NCI-H446 (cell line): ENCODE results near the gene SLC25A30.

ENCODE experiments used
- DNase-seq, 2 experiments: peaks; one replicate each; lab custom pipeline; 2025; lab: John Stamatoyannopoulos, UW

The SLC25A30 gene

GRCh38 chr13:45417790-45418534 lies at the start of gene SLC25A30:
Gene SLC25A30, minus strand, starts transcription at chr13:45418373. Its CDS starts 6,948 bp downstream, at chr13:45411425.
- DNase-seq = peak; percentile 82 to 91

GRCh38 chr13:45466359-45466758 lies 48.2 kb upstream of the SLC25A30 start:
- no peak for DNase-seq

DNA sequence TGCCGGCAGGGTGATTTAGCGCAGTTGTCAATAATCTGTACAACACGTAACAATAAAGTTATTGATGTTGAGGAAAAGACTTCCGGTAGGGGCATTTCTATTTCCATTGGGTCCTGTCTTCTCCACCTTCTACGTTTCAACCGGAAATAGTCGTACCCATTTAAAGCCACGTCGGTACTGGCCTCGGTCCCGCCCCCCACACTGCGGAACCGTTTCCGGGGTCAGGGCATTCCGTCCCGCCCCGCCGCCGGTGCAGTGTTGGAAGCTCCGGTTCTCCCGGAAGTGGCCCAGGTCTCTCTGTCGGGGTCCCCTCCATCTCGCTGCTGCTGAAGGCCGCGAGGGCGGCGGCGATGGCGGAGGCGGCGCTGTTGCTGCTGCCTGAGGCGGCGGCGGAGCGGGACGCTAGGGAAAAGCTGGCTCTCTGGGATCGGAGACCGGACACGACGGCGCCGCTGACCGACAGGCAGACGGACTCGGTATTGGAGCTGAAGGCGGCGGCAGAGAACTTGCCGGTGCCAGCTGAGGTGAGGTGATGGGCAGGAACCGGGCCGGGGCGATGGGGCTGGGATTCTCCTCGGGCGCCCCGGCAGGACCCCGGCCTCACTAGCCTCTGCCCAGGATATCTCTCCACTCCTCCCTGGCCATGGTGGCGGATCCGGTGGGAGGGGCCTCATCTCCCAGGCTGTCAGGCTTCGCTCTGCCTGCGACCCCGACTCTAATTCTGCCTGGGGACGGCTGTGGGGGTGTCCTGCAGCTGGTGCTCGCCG lies 46.7 kb upstream of the SLC25A30 start, which contains the start of gene COG3:
COG3 (plus strand) TSS at position 253 of the 767 bp plus-strand sequence; CDS start at position 351, 98 bp downstream.
- DNase-seq = peak; percentile 82 to 95

DNA sequence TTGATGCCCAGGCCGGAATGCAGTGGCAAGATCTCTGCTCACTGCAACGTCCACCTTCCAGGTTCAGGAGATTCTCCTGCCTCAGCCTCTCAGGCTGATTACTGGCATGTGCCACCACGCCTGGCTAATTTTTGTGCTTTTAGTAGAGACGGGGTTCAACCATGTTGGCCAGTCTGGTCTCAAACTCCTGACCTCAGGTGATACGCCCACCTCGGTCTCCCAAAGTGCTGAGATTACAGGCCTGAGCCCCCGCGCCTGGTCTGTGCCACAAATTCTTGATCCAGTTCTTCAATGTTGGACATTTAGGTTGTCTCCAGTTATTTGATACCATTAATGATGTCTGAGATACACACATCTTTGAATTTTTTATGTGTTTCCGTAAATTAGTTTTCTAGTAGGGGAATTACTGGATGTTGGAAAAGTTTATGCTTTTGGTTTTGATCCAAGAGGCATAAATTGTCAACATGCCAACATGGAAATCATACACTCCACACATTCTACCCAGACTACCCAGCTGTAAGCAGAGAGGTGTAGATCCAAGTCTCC lies 46.0 kb upstream of the SLC25A30 start:
- DNase-seq = no peak

- DNase-seq = no peak
Observed at GRCh38 chr13:45456196-45456972, 38.2 kb upstream of the SLC25A30 start.

- no peak for DNase-seq
Observed at GRCh38 chr13:45454204-45454603, 36.0 kb upstream of the SLC25A30 start.

- no peak for DNase-seq
Observed at GRCh38 chr13:45451282-45451681, 33.1 kb upstream of the SLC25A30 start.

- DNase-seq = no peak
Observed at GRCh38 chr13:45448965-45449559, 30.9 kb upstream of the SLC25A30 start.

DNA sequence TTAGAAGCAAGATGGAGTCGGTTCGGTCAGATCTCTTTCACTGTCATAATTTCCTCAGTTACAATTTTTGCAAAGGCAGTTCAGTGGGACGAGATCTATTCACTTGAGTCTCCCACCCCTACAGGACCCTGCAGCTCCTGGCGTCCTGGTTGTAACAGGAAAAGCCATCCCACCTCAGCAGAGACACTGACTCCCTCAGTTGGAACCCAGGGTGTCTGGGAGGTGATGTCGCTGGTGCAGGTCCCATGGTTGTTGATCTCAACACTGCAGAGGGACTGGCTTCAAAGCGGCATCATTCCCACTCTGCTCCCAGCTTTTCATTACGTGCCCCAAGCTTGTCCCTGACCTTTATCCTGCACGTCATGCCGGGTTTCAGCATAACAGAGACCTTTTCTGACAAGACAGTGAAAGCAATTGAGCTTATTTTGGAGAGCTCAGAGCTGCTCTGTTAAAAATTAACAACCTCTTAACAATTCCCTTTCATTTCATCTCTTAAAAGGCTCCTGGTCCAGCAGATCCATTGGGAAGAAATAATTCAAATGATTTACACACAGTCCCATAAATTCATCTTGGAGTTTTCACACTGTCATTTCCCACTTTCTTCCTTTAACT lies 29.0 kb upstream of the SLC25A30 start:
- no peak for DNase-seq

DNA sequence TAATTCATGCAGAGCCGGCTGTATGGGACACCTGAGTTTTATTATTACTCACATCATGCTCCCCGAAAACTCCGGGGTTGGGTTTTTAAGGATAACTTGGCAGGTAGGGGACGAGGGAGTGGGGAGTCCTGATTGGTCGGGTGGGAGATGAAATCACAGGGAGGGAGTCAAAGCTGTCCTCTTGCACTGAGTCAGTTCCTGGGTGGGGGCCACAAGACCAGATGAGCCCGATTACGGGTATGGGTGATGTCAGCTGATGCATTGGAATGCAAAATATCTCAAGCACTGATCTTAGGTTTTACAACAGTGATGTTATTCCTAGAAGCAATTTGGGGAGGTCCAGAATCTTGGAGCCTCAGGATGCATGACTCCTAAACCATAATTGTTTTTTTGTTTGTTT lies 28.0 kb upstream of the SLC25A30 start:
- DNase-seq = no peak

DNA sequence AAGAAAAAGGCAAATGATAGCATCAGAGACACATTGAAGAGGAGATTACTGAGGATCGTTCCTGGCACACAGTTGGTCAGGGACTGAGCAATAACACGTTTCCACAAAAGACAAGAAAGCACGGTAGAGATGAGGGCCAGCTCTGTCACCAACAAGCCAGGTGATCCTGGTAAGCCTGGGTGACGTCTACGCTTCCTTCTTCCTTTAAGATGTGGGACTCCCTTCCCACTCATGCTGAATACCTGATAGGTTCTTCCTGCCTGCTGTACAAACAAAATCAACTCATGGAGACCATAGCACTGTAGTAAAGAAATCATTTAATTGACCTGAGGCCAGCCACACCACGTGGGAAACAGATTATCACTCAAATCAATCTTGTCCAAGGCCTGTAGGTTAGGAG lies 26.9 kb upstream of the SLC25A30 start:
- no peak for DNase-seq

GRCh38 chr13:45441633-45442032 lies 23.5 kb upstream of the SLC25A30 start:
- DNase-seq = no peak

DNA sequence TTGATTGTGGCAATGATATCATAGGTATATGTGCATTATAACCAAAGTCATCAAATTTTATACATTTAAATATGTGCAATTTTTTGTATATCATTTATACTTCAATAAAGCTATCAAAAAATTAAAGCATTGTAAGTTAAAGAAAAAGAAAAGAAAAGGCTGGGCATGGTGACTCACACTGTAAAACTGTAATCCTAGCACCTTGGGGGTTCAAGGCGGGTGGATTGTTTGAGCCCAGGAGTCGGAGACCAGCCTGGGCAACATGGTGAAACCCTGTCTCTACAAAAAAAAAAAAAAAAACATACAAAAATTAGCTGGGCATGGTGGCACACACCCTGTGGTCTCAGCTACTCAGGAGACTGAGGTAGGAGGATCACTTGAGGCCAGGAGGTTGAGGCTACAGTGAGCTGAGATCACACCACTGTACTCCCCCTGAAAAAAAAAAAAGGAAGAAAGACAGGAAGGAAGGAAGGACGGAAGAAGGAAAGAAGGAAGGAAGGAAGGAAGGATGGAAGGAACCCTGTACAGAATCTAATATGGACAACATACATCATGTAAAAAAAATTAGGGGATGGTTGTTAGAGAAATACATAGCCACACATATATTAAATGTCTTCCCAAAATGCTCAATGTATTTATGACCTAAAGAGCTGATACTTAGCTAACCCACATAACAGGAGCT lies 21.7 kb upstream of the SLC25A30 start:
- DNase-seq = no peak

GRCh38 chr13:45439008-45439407 lies 20.8 kb upstream of the SLC25A30 start:
- no peak for DNase-seq

DNA sequence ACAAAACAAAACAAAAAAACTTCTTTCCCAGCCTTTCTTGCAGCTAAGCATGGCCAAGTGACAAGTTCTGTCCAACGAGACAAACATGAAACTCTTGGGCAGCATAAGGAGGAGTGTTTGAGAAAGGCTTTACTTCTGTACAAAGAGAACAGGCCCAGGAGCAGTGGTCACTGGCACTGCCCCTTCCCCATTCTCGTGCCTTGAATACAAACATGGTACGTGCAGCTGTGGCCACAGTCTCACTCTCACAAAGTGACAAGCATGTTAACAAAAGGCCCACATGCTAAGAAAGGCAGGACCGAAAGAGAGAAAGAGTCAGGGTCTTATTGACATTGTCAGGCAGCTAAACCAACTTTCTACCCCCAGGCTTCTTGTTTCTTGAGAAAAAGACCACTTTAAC lies 19.8 kb upstream of the SLC25A30 start:
- DNase-seq = no peak

GRCh38 chr13:45436953-45437352 lies 18.8 kb upstream of the SLC25A30 start:
- no peak for DNase-seq

DNA sequence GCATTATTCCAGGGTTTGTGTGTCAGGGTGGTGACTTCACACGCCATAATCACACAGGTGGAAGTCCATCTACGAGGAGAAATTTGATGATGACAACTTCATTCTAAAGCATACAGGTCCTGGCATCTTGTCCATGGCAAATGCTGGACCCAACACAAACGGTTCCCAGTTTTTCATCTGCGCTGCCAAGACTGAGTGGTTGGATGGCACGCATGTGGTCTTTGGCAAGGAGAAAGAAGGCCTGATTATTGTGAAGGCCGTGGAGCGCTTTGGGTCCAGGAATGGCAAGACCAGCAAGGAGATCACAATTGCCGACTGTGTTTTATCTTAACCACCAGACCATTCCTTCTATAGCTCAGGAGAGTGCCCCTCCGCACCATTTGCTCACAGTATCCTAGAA lies 18.2 kb upstream of the SLC25A30 start:
- DNase-seq = no peak

GRCh38 chr13:45434556-45435371 lies 16.6 kb upstream of the SLC25A30 start:
- DNase-seq = no peak

DNA sequence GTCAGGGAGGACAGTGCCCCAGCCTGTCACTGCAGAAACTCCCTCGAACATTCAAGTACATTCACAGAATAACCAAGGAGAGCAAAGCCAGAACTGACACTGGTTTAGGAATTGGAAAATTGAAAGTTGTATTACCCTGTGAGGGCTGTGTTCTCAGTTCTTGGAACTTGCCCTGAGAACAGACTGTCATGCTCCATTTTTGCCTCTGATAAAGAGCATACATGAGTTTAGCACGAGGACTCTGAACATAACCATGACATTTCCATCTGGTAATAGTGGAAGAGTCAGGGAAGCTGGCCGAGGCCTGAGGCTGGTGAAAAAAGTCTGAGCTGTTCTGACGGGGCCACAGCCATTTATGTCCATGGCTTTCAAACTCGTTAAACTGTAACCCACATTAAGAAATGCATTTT lies 15.2 kb upstream of the SLC25A30 start:
- no peak for DNase-seq
